ENCODE measurements around the gene CFAP65. TPM values are rescaled to one million over a fixed set of nuclear protein-coding genes. Genes with fewer than 3 reads are reported as not detected.

The CFAP65 gene
- total RNA-seq, 1 experiment from 2014 or later, result 0.44 TPM

GRCh38 chr2:219087361-219087760, 46.0 kb upstream of the CFAP65 start (continued):
- TF ChIP-seq, protein P1, sequence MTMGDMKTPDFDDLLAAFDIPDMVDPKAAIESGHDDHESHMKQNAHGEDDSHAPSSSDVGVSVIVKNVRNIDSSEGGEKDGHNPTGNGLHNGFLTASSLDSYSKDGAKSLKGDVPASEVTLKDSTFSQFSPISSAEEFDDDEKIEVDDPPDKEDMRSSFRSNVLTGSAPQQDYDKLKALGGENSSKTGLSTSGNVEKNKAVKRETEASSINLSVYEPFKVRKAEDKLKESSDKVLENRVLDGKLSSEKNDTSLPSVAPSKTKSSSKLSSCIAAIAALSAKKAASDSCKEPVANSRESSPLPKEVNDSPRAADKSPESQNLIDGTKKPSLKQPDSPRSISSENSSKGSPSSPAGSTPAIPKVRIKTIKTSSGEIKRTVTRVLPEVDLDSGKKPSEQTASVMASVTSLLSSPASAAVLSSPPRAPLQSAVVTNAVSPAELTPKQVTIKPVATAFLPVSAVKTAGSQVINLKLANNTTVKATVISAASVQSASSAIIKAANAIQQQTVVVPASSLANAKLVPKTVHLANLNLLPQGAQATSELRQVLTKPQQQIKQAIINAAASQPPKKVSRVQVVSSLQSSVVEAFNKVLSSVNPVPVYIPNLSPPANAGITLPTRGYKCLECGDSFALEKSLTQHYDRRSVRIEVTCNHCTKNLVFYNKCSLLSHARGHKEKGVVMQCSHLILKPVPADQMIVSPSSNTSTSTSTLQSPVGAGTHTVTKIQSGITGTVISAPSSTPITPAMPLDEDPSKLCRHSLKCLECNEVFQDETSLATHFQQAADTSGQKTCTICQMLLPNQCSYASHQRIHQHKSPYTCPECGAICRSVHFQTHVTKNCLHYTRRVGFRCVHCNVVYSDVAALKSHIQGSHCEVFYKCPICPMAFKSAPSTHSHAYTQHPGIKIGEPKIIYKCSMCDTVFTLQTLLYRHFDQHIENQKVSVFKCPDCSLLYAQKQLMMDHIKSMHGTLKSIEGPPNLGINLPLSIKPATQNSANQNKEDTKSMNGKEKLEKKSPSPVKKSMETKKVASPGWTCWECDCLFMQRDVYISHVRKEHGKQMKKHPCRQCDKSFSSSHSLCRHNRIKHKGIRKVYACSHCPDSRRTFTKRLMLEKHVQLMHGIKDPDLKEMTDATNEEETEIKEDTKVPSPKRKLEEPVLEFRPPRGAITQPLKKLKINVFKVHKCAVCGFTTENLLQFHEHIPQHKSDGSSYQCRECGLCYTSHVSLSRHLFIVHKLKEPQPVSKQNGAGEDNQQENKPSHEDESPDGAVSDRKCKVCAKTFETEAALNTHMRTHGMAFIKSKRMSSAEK (CRISPR knock-in tag; IDR thresholded peaks at IDR 0.05; ENCODE audit: borderline replicate concordance), result no peak
- TF ChIP-seq STAT6 (CRISPR knock-in tag; conservative IDR thresholded peaks at IDR 0.05; ENCODE audit: low read depth) (no peak), CREB1 (CRISPR knock-in tag; IDR thresholded peaks at IDR 0.05) (no peak)

DNA sequence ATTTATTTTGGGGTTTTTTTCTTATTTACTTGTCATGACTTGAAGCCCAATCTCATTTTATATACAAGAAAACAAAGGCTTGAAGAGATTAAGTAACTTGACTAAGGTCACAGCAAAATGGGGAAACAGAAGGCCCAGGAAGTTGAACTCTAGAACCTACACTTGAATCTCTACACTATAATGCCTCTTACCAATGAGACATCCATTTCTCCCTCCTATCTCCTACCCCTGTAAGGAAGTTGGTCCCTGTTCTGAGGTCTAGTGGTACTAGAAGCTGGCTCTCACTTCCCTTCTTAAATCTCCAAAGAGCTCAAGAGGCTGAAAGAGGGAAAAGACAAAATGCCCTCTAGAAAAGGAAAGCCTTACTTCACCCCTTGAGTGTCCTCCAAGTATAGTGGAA, 44.9 kb upstream of the CFAP65 start:
- peaks cover 4% of the 10 kb centered on the region; the same call in 1 of the 2 replicates for H3K9me3 Mint-ChIP-seq
- H3K36me3 Mint-ChIP-seq, result no peaks in the 10 kb centered on the region
- ATAC-seq, result no peak
- no peaks in the 10 kb centered on the region for H3K27me3 Mint-ChIP-seq (ENCODE audit: low read depth)
- H3K4me1 Mint-ChIP-seq, result peaks cover 18% of the 10 kb centered on the region
- ChIA-PET POLR2A (no interaction called here), CTCF (interaction anchor here (0.8 to 5.0 kb wide), 5 partner anchors 13 to 84 kb away, joined by 3 to 33 read pairs (median 10); no protein-coding TSS in a partner anchor)
- no peak for DNase-seq (ENCODE audit: low spot score)
- TF ChIP-seq TEAD4 (CRISPR knock-in tag; IDR thresholded peaks at IDR 0.05) (no peak), TCF7 (CRISPR knock-in tag; IDR thresholded peaks at IDR 0.05; ENCODE audit: low read depth) (no peak), EMX1 (CRISPR knock-in tag; IDR thresholded peaks at IDR 0.05) (no peak), ELF4 (CRISPR knock-in tag; IDR thresholded peaks at IDR 0.05; ENCODE audit: low read depth) (no peak)
- H3K4me3 Mint-ChIP-seq, result no peak overlapping the region
- H3K27ac Mint-ChIP-seq, result no peak overlapping the region

- CTCF ChIA-PET, result interaction anchor here (0.9 to 5.0 kb wide), 4 partner anchors 12 to 55 kb away, joined by 3 to 33 read pairs (median 6); no protein-coding TSS in a partner anchor
- no peak for ATAC-seq
- DNase-seq (ENCODE audit: low spot score), result no peak
- Mint-ChIP-seq H3K27ac (no peak overlapping the region), H3K36me3 (no peaks in the 10 kb centered on the region), H3K4me3 (no peak overlapping the region), H3K9me3 (peaks cover 4% of the 10 kb centered on the region; the same call in 1 of the 2 replicates), H3K27me3 (ENCODE audit: low read depth) (no peaks in the 10 kb centered on the region), H3K4me1 (peaks cover 19% of the 10 kb centered on the region)
- POLR2A ChIA-PET, result interaction anchor here (1.0 kb wide), 1 partner anchor 9 kb away, joined by 3 read pairs; no protein-coding TSS in a partner anchor
- TF ChIP-seq TEAD4 (CRISPR knock-in tag; IDR thresholded peaks at IDR 0.05) (no peak), IRF2 (CRISPR knock-in tag; IDR thresholded peaks at IDR 0.05; ENCODE audit: borderline replicate concordance, low read depth) (no peak), TCF7 (CRISPR knock-in tag; IDR thresholded peaks at IDR 0.05; ENCODE audit: low read depth) (no peak), NFE2L1 (CRISPR knock-in tag; IDR thresholded peaks at IDR 0.05) (no peak), GRHL2 (CRISPR knock-in tag; IDR thresholded peaks at IDR 0.05; ENCODE audit: insufficient replicate concordance, severe bottlenecking) (no peak), ELF4 (CRISPR knock-in tag; IDR thresholded peaks at IDR 0.05; ENCODE audit: low read depth) (no peak), ZSCAN18 (CRISPR knock-in tag; IDR thresholded peaks at IDR 0.05) (no peak)
- TF ChIP-seq, protein P2, sequence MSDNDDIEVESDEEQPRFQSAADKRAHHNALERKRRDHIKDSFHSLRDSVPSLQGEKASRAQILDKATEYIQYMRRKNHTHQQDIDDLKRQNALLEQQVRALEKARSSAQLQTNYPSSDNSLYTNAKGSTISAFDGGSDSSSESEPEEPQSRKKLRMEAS (CRISPR knock-in tag; IDR thresholded peaks at IDR 0.05), result no peak
- TF ChIP-seq, protein P3, sequence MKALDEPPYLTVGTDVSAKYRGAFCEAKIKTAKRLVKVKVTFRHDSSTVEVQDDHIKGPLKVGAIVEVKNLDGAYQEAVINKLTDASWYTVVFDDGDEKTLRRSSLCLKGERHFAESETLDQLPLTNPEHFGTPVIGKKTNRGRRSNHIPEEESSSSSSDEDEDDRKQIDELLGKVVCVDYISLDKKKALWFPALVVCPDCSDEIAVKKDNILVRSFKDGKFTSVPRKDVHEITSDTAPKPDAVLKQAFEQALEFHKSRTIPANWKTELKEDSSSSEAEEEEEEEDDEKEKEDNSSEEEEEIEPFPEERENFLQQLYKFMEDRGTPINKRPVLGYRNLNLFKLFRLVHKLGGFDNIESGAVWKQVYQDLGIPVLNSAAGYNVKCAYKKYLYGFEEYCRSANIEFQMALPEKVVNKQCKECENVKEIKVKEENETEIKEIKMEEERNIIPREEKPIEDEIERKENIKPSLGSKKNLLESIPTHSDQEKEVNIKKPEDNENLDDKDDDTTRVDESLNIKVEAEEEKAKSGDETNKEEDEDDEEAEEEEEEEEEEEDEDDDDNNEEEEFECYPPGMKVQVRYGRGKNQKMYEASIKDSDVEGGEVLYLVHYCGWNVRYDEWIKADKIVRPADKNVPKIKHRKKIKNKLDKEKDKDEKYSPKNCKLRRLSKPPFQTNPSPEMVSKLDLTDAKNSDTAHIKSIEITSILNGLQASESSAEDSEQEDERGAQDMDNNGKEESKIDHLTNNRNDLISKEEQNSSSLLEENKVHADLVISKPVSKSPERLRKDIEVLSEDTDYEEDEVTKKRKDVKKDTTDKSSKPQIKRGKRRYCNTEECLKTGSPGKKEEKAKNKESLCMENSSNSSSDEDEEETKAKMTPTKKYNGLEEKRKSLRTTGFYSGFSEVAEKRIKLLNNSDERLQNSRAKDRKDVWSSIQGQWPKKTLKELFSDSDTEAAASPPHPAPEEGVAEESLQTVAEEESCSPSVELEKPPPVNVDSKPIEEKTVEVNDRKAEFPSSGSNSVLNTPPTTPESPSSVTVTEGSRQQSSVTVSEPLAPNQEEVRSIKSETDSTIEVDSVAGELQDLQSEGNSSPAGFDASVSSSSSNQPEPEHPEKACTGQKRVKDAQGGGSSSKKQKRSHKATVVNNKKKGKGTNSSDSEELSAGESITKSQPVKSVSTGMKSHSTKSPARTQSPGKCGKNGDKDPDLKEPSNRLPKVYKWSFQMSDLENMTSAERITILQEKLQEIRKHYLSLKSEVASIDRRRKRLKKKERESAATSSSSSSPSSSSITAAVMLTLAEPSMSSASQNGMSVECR (CRISPR knock-in tag; IDR thresholded peaks at IDR 0.05; ENCODE audit: borderline replicate concordance), result no peak
- TF ChIP-seq, protein P4, sequence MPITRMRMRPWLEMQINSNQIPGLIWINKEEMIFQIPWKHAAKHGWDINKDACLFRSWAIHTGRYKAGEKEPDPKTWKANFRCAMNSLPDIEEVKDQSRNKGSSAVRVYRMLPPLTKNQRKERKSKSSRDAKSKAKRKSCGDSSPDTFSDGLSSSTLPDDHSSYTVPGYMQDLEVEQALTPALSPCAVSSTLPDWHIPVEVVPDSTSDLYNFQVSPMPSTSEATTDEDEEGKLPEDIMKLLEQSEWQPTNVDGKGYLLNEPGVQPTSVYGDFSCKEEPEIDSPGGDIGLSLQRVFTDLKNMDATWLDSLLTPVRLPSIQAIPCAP (CRISPR knock-in tag; IDR thresholded peaks at IDR 0.05), result no peak
- TF ChIP-seq, protein P5, sequence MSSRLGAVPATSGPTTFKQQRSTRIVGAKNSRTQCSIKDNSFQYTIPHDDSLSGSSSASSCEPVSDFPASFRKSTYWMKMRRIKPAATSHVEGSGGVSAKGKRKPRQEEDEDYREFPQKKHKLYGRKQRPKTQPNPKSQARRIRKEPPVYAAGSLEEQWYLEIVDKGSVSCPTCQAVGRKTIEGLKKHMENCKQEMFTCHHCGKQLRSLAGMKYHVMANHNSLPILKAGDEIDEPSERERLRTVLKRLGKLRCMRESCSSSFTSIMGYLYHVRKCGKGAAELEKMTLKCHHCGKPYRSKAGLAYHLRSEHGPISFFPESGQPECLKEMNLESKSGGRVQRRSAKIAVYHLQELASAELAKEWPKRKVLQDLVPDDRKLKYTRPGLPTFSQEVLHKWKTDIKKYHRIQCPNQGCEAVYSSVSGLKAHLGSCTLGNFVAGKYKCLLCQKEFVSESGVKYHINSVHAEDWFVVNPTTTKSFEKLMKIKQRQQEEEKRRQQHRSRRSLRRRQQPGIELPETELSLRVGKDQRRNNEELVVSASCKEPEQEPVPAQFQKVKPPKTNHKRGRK (CRISPR knock-in tag; IDR thresholded peaks at IDR 0.05; ENCODE audit: borderline replicate concordance), result no peak
Measured at GRCh38 chr2:219084791-219085190, 43.5 kb upstream of the CFAP65 start.
